GM21367 (cell line): ENCODE measurements around the gene LRP1B.
"Not testable (repeated sequence)": the region's sequence is repeated elsewhere in the genome, so short reads cannot be mapped to it uniquely, and the experiment has no call there.

Experiments used
- ATAC-seq: cut with Tn5 transposase; IDR thresholded peaks from one replicate; pipeline ENCODE4 v1.9.1; 2021; ENCODE audit not compliant: unreplicated experiment

Gene LRP1B

DNA sequence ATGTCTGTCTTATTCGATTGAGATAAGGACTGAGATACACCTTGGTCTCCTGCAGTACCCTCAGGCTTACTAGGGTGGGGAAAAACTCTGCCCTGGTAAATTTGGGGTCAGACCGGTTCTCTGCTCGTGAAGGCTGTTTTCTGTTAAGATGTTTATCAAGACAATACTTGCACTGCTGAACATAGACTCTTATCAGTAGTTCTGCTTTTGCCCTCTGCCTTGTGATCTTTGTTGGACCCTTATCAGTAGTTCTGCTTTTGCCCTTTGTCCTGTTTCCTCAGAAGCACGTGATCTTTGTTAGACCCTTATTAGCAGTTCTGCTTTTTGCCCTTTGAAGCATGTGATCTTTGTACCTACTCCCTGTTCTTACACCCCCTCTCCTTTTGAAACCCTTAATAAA lies 1715.8 kb downstream of the LRP1B start:
- ATAC-seq = not testable (repeated sequence)

DNA sequence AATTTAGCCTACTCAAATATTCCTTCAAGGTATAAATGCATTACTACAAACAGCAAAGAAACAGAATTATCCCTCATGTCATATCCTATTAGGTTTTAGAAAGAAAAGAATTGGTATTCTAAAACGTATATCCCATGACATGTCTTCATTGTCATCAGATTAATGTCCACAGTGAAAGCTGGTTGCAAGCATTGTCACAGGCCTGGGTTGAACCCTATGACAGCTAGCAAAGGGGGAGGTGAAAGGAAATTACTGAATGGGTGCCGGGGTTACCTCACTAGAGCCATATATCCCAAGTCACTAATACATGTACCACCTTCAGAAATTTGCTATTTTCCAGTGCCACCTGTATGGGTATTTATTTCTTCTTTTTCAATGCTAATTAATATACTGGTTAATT lies 1720.1 kb downstream of the LRP1B start:
- no peak for ATAC-seq

DNA sequence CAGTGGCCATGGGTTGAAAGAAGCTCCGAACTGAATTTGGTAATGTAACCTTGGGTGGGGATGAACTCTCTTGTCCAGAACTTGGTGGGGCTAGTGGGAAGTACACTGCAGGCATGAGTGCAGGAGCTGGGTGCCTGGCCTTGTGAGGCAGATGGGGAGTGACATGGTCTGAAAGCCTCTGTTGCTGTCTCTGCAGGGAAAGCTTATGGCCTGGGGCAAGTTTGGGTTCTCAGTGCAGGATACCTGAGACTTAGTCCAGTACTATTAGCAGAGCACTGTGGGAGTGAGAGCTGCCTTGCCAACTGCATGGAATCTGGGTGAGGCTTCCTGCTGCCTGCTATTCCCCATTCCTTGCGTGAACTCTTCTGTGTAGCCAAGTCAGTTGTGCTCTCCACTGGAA lies 1729.8 kb downstream of the LRP1B start:
- ATAC-seq = no peak

DNA sequence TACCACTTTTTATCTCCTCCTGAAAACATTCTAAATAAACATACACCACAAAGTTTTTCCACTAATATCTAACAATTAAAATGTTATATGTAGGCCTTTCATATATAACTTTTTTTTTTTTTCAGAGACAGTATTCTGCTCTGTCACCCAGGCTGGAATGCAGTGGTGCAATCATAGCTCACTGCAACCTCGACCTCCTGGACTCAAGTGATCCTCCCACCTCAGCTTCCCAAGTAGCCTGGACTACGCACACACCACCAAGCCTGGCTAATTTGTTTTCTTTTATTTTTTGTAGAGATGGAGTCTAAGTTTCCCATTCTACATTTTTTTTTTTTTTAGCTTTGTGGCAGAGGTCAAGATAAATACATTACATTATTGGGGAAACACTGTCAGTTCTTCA lies 1738.0 kb downstream of the LRP1B start:
- ATAC-seq = no peak

DNA sequence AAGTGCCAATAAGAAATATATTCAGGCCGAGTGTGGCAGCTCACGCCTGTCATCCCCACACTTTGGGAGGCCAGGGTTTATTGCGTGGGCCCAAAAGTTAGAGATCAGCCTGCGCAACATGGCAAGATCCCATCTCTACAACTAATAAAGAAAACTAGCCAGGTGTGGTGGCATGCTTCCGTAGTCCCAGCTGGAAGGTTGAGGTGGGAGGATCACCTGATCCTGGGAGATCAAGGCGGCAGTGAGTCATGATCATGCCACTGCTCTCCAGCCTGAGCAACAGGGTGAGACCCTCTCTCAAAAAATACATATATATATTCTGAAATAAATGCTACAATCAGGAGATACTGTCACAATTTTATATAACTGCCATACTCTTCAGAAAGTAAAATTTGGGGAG lies 1745.9 kb downstream of the LRP1B start:
- ATAC-seq = no peak

DNA sequence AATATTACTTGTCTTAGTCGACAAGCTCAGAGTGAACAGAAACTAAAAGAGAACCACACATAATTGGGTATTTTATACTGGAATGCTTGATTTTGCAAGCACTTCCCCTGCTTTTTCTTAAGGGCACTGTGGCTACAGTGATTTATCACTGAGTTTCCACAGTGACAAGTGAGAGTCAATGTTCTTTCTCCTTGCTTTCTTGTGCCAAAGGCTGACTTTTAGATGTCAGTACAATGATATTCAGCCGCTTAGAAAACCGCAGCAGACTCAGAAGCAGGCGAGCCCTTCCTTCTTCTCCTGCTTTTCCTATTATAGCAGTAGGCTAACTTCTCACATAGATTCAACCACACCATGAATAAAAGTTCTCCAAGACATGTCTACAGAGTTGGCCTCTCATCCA lies 1747.0 kb downstream of the LRP1B start:
- ATAC-seq = no peak

DNA sequence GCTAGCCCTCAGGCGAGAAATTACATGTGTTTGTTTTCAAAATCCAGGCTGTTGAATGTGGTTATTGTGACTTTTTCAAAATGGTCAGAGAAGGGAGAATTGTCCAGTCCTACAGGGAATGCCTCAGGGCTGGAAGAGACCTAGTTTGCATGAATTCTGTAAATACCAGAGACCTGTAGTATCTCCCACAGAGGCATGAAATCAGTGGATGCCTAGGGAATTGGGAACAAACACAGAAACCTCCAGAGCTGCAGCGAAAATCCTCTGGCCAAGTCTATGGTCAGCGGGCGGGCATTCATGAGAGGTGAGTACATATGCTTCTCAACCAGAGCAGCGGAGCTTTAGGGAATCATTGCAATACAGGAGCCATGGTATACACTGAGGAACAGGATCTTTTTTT lies 1754.1 kb downstream of the LRP1B start:
- ATAC-seq = no peak

DNA sequence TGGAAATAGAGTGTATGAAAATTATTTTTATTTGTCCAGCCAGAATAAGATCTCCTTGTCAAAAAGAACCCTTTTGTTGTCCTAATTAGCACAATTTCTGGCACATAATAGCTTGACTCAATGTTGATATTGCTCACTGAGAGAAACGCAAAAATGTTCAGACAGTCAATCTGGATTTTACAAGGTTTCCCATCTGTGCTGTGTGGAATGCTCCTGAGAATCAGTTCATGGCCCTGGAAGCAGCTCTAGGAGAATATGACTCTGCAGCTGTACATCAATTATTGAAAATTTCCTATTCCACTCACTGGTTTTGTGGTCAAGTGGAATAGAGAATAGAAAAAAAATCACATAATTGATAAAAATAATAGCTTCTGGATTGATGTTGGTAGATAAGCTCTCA lies 1767.7 kb downstream of the LRP1B start:
- no peak for ATAC-seq

DNA sequence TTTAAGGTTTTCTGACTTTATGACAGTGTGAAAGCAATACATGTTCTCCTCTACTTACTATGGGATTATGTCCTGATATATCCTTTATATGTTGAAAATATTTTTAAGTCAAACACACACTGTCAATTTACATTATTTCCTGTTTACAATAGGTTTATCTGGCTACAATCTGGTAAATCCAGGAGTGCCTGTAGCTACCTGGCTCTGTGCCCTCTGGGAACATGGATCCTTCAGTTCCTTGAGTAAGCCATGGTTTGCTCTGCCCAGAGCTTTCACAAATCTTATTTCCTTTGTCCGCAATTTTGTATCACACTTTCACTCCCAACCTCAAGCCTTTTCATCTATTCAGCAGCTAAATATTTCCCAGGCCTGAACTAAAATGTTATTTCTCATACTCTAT lies 1768.5 kb downstream of the LRP1B start:
- no peak for ATAC-seq

DNA sequence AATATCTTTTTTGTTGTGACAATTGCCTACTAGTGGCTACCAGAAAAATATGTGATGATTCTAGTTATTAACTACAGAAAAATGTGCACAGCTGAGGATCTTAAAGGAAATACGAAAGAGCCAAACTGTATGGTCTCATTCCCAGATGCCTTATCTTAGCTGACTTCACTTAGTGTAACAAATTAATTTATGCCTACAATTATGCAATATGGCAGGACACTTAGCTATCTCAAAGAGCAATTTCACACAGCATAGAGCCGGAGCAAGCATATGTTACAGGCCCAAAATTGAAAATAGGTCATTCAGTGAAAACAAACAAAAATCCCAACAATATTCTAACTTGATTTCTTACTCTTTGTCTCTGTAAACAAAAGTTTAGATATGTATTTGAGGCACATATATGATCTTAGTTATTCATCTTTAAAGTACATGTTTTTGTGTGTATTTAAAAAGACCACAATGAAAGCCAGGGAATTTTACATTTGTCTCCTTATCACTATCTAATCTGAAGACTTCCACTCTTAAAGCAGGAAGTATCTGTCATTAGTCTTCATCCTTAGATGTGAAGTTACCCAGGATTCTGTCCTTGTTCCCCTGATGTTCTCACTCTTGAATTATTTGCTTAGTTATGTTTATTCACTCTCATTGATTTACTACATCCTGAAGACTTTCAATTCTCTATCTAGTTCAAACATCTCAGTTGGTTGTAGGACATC lies 1771.6 kb downstream of the LRP1B start:
- ATAC-seq = no peak

DNA sequence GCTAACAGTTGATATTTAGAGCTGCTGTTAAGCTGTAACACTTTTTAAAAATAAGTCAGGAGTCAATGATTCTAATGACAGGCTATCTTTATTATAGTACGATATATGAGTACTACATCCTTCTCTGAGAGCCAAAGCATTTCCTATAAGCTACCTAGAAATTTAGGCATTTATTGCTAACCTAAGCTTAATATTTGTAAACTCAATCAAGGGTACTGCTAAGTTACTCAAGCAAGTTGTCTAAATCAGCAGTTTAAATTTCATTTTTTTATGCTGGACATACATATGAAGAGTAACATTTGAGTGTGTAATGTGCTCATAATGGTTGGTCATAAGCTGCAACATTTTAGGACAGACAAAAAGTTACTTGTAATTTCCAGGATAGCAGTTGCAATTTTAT lies 1774.1 kb downstream of the LRP1B start:
- ATAC-seq = no peak

DNA sequence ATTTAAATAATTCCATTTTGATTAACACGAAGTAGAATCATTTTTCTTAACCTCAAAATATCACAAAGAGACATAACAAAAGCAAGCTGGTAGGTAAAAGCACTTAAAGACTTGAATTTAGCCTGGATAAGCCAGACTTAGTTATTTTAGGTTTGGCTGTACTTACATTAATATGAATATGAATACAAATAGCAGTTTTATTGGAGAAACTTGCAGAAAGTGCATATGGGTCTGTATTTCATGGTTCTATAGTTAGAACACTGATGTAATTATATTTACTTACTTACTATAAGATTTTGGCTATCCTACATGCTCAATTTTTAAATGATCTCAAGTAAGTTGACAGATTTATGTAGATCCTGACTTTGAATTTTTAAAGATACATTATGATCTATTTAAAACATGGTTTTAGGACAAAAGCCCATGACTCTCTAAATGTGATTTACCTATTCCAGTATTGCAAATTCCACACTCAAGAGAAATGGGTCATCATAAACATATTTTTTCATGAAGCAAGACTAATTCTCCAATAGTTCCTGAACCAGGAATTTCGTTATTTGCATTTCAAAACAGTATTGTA lies 1775.2 kb downstream of the LRP1B start:
- no peak for ATAC-seq

DNA sequence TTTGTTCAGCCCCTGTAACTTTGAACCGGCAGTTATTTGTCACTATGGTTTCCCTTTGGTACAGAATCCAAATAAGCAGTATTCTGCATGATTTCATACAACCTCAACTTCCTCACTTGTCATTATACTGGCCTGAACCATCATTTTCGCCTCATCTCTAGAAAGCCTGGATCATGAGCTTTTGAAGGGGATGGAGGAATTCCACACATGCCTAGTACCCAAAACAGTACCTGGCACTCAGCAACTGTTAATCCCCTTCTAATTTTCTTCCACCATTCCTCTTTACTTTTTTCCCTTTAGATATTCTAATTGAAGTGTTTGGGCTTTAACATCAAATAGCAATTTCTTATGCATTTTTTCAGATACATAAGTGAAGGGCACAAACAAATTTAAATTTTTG lies 1776.3 kb downstream of the LRP1B start:
- no peak for ATAC-seq

DNA sequence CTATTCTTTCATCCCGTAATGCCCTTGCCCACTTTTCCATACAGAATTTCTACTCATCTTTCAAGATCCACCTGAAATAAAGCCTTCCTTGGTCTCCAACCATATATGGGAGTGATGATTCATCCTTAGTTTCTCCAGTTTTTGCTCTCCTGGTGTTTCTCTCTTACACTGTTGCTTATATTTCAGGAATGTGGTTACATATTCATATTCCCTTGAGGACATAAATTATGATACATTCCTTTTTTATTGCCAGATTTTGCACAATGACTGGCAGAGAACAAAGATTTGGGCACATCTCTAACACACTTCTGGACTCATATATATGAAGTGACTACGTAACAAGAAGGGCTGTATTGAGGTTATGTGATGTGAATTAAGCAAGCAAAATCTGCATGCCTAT lies 1777.3 kb downstream of the LRP1B start:
- no peak for ATAC-seq

DNA sequence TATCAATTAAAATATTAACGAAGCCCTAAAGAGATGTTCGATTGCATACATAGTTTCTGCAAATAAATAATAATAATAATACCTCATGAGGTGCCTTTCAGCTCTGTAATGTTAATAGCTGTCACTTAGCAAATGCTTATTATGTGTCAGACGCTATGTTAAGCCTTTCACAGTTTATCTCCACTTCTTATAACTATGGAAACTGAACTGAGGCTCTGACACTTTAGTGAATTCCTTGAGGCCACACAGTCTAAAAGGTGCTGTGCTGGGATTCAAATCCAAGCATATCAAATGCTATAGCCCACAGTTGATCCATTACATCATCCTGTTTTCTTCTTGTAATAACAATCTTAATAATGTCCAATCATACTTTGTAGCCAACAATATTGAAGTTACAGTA lies 1779.1 kb downstream of the LRP1B start:
- no peak for ATAC-seq

DNA sequence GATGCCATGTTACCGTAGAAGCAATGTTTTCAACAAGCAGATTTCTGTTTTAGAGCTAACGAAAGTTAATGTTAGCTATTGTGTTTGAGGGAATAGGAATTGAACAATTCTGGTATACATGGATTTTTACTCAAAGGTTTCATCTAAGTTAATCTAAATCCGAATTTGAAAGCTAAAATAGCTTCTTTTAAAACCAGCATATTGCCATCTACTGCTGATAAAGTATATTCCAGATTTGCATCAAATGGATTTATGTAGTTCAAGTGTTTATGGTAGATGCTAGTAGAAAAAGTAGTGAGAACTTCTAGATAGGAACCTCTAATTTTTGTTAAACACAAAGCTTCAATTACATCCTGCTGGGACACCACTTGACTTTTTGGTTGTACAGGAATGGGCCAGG lies 1781.1 kb downstream of the LRP1B start:
- ATAC-seq = no peak

DNA sequence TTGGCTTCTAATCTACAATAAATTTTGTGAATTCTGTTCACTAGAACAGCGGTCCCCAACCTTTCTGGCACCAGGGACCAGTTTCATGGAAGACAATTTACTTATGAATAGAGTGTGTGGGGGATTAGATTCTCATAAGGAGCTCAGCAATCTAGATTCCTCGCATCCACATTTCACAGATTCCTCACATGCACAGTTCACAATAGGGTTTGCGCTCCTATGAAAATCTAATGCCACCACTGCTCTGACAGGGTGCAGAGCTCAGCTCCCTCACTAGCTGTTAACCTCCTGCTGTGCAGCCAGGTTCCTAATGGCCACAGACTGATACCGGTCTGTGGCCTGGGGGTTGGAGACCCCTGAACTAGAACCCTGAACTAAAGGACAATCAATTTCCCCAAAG lies 1782.0 kb downstream of the LRP1B start:
- no peak for ATAC-seq

DNA sequence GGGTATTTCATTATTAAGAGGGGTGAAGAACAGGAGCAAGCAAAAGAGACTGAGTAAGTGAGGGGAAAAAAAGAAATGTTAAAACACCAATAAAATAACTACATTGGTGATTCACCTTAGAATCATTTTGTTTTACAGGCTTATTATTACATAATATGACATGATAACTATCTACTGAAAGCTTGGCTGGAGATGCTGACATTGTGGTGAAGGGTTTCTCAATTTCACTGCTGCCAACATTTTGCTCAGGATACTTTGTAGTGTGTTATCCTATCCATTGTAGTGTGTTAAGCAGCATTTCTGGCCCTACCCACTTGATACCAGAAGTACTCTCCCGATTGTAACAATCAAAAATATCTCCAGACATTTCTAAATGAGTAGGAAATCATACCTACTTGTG lies 1786.0 kb downstream of the LRP1B start:
- no peak for ATAC-seq

DNA sequence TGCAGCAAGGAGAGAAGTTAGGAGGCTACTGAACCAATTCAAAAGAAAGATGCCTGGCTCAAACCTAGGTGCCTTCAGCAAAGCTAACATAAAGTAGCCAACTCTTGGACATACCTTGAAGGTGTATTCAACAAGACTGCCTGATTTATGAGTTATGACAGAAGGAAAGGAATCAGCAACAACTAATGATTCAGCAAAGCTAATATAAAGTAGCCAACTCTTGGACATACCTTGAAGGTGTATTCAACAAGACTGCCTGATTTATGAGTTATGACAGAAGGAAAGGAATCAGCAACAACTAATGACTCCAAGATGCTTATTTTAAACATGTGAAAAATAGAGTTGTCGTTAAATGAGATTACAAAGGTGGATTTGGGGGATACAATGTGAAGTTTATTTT lies 1786.5 kb downstream of the LRP1B start:
- ATAC-seq = not testable (repeated sequence)

DNA sequence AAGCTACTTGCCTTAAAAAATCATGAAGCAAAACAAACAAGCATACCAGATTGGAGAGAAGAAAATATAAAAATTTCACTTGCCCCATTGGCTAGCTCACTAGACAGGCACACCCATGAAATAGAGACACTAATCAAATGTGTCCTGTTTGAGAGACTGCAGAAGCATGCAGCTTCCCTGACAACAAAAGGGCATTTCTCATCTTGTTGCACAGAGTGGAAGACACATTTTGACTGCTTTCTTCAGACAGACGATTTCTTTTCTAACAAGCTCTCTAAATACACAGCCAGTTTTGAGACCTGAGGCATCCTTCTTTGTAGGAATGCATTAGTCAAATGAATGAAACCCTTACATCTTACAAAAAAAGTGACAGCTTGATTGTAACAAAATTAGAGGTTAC lies 1792.0 kb downstream of the LRP1B start:
- no peak for ATAC-seq

DNA sequence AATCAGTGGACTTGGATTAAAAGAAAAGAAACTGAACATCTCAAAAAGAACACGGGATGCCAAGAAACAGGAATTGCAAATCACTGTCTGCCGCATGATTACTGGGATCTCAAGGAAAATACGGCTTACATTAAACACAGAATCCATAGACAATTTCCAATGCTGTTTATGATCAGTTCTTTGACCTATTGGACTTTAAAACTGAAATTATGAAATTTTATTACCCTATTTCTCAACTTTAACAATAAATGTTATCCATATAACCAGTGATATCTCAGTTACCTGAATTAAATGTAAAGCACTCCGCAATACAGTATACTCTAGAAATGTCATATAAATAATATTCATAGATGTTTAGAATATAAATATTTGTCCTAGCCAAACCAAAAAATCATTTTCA lies 1793.8 kb downstream of the LRP1B start:
- ATAC-seq = no peak

DNA sequence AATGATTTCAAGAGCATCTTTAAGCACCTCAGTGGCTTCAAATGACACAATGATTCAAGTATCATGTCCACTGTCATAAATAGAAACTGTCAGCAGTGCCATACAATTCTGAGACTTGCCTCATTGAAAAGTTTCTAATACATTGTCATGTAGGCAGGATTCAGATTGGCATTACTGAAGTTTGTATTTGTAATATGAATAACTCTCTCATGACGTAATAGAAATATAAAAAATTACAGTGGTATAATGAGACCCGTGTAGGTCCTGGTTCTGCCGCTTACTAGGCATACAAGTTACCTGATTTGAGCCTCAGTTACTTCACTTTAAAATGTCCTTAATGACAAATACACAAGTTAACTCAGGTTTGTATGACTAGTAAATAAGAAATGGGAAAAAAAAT lies 1814.5 kb downstream of the LRP1B start:
- no peak for ATAC-seq

DNA sequence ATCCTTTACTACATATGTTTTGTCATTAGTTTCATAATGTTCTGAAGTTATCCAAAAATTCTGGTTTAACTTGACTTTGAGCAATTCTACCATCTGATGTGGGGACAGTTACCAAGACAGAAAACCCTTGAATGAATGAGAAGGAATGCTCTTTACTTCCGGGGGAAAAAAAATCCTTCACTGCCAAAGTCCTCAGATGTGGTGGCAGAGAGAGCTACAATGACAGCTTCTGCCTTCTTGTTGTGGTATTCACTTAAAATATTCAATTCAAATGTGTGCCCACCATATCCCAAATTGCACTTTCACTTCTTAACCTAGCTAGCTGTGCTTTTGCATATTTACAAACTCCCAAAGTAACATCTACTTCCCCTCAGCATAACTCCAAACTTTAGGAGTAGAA lies 1818.9 kb downstream of the LRP1B start:
- ATAC-seq = no peak
